Heart right ventricle (tissue), 16 donors: ENCODE measurements around the gene SLC6A12. TPM values are rescaled to one million over a fixed set of nuclear protein-coding genes. Genes with fewer than 3 reads are reported as not detected.

ENCODE experiments used
- ATAC-seq, 8 donors: fragments of 200-7000 bp; cut with Tn5 transposase; one replicate each; pipeline ENCODE4 v1.9.1; 2020; ENCODE audit warnings: mild to moderate bottlenecking in 8 of 8, moderate library complexity in 8 of 8, moderate number of reproducible peaks in 1 of 8
- DNase-seq, 2 donors: peaks; one replicate each; pipeline ENCODE4 v3.0.0-alpha.2; 2020
- H3K27ac ChIP-seq, 10 donors: fragments of 200-600 bp; sonication (generic) in 2 of 10; one replicate each; pipeline versions ENCODE4 v1.5.0 to v1.8.0; 2020 to 2022; ENCODE audit warnings: mild to moderate bottlenecking in 3 of 10
- H3K27me3 ChIP-seq, 7 donors: fragments of 200-600 bp; one replicate each; pipeline ENCODE4 v1.8.0; 2021 to 2022; ENCODE audit warnings: mild to moderate bottlenecking in 2 of 7
- H3K36me3 ChIP-seq, 9 donors: fragments of 200-600 bp; sonication (generic) in 1 of 9; one replicate each; pipeline versions ENCODE4 v1.5.0 to v1.8.0; 2020 to 2022; ENCODE audit warnings: mild to moderate bottlenecking in 2 of 9
- H3K4me1 ChIP-seq, 9 donors: fragments of 200-600 bp; sonication (generic) in 1 of 9; one replicate each; pipeline versions ENCODE4 v1.5.0 to v1.8.0; 2020 to 2022; ENCODE audit warnings: mild to moderate bottlenecking in 4 of 9
- H3K4me3 ChIP-seq, 10 donors: fragments of 200-600 bp; sonication (generic) in 2 of 10; one replicate each; pipeline versions ENCODE4 v1.5.0 to v1.8.0; 2020 to 2022; ENCODE audit warnings: mild to moderate bottlenecking in 7 of 10, moderate library complexity in 2 of 10
- H3K9me3 ChIP-seq, 11 donors: fragments of 200-600 bp in 10 of 11; sonication (generic) in 2 of 11; one replicate each; pipeline versions ENCODE4 v1.5.0 to v1.8.0; 2013 to 2022; ENCODE audit warnings: mild to moderate bottlenecking in 2 of 11, control low read depth in 1 of 11, moderate library complexity in 1 of 11
- WGBS, 2 donors: extraction: QIAGEN DNeasy Blood & Tissue Kit; methylation state at CpG; one replicate each; pipeline ENCODE4 v1.1.7; 2013; ENCODE audit warnings: inconsistent platforms in 1 of 2; 5-methylcytosine and 5-hydroxymethylcytosine counted together
- intact Hi-C, 10 donors: fragments of 100-400 bp; cut with DNase I; formaldehyde crosslinking; loops; one replicate each; pipeline versions ENCODE4 v1.11.1 to v1.14.2; 2022
- polyA plus RNA-seq, 2 donors: library from polyadenylated mRNA; stranded (reverse); fragments of 200-250 nt; gene quantifications; one replicate each; pipeline ENCODE4 v1.2.3, GENCODE V29; 2013
- total RNA-seq, 10 donors: library from RNA; stranded (reverse); fragmentation: NEBNext Ultra II Directional in 3 of 10; extraction: Animal tissue kit (Norgen Biotek cat#: 25700) in 3 of 10; gene quantifications; one replicate each; pipeline versions ENCODE4 v1.2.1 to v1.2.4, GENCODE V29; 2021 to 2023
- TF ChIP-seq, protein P1 (sequence below), 9 donors: fragments of 200-600 bp; sonication (generic) in 2 of 9; IDR thresholded peaks; one replicate each; pipeline versions ENCODE4 v1.5.0 to v1.8.0; 2021 to 2022; ENCODE audit warnings: antibody characterized with exemption in 9 of 9, mild to moderate bottlenecking in 5 of 9, moderate library complexity in 1 of 9
- donor health status: Arrhythmogenic right ventricular cardiomyopathy.
- donor health status: ischemic (EF 13 %, LVEDD 7.1; RV severe dilation, severe dysfunction).
- donor health status: healthy with polysubstance abuse.
- donor health status: DM: no; HTN: yes; CAD: no.
- donor health status: DM: no; HTN: no; CAD: no.
- donor health status: ischemic (EF 25% LVEDD 6.9; RV normal size, moderate dysfunction).
- donor health status: ischemic (EF 25% LVEDD 5.7; RV mildly dilated, moderate dysfunction).
- donor health status: healthy.
- donor health status: DM: yes; HTN: yes; CAD: no.
- donor health status: Ischemic cardiomyopathy.
- donor health status: ischemic (EF 35%, LVEDD 5.7; RV mildly dilated, moderate dysfunction).
- donor health status: nonischemic (EF 11% LVEDD 7.7; RV severe dilation, severe dysfunction).
- donor health status: DM: yes; HTN: yes; CAD: no.
- donor health status: PGD.
- donor health status: ischemic (EF 29% LVEDD 5.4; RV normal size, mild dysfunction).
- donor health status: nonischemic (EF 23%, LVEDD 6.1; RV moderate dilation, normal function).

Gene SLC6A12
- total and polyA plus RNA-seq, 12 donors: 0.14 to 1.4 (median 0.74) TPM

- intact Hi-C loops: no loop called here
- Histone ChIP-seq H3K4me3 (peak overlapping the region in 3 of 10 donors; percentile 2 to 43 (median 5)), H3K27me3 (no peaks in the 10 kb centered on the region), H3K27ac (peak overlapping the region in 9 of 10 donors; percentile 42 to 84 (median 79)), H3K4me1 (peaks cover 32 to 87% (median 74%) of the 10 kb centered on the region in 9 donors), H3K36me3 (no peaks in the 10 kb centered on the region), H3K9me3 (no peaks in the 10 kb centered on the region)
- 65 to 72% methylated on average over 5 of the region's 5 CpGs for WGBS, 2 donors
- ATAC-seq (no peak), DNase-seq (no peak)
- TF ChIP-seq, protein P1, sequence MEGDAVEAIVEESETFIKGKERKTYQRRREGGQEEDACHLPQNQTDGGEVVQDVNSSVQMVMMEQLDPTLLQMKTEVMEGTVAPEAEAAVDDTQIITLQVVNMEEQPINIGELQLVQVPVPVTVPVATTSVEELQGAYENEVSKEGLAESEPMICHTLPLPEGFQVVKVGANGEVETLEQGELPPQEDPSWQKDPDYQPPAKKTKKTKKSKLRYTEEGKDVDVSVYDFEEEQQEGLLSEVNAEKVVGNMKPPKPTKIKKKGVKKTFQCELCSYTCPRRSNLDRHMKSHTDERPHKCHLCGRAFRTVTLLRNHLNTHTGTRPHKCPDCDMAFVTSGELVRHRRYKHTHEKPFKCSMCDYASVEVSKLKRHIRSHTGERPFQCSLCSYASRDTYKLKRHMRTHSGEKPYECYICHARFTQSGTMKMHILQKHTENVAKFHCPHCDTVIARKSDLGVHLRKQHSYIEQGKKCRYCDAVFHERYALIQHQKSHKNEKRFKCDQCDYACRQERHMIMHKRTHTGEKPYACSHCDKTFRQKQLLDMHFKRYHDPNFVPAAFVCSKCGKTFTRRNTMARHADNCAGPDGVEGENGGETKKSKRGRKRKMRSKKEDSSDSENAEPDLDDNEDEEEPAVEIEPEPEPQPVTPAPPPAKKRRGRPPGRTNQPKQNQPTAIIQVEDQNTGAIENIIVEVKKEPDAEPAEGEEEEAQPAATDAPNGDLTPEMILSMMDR (IDR thresholded peaks at IDR 0.05): no peak
Measured at GRCh38 chr12:179885-180284, 34.1 kb downstream of the SLC6A12 start.

DNA sequence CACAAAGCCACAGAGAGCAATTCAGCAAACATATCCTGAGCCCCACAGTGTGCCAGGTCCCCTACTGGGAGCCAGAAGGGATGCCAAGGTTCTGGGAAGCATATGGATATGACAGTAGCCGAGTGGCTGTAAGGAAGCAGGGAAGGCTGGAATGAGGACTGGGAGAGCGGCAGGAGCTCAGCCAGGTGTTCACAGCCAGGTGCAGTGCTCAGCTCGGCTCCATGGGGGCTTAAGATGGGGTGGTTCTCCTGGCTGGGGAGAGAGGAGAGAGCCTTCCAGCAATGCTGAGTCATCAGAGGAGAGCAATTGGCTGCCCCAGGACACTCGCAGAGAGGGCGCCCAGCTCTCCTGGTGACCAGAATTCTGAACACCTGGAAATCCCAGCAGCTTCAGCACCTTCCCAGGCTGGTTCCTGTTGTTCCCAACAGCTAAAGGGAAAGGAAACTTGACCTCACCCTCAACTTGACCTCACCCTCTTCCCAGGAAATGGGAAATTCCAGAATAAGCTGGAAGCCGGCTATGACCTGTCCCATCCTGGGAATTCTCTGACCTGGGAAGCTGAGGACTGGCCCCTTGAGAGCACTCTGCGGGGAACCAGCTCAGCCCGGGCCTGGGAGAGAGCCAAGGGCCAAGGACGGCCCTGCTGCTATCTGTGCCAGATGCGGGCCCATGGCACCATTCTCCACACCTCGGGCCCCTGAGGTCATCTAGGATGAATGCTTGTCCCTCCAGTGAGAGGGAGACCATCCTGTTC, 34.6 kb downstream of the SLC6A12 start:
- H3K4me1 ChIP-seq: peaks cover 37 to 89% (median 79%) of the 10 kb centered on the region in 9 donors
- DNase-seq (peak; percentile 53 to 59), ATAC-seq (peak; percentile 14 to 48 (median 24))
- H3K9me3 ChIP-seq: no peaks in the 10 kb centered on the region
- TF ChIP-seq, protein P1 (IDR thresholded peaks at IDR 0.05): no peak
- peak overlapping the region; percentile 24 to 84 (median 79) for H3K27ac ChIP-seq
- no peaks in the 10 kb centered on the region for H3K36me3 ChIP-seq
- WGBS, 2 donors: 51 to 61% methylated on average over 11 of the region's 11 CpGs
- no peaks in the 10 kb centered on the region for H3K27me3 ChIP-seq
- H3K4me3 ChIP-seq: peak overlapping the region in 1 of 10 donors; percentile 2
- intact Hi-C loops: no loop called here

DNA sequence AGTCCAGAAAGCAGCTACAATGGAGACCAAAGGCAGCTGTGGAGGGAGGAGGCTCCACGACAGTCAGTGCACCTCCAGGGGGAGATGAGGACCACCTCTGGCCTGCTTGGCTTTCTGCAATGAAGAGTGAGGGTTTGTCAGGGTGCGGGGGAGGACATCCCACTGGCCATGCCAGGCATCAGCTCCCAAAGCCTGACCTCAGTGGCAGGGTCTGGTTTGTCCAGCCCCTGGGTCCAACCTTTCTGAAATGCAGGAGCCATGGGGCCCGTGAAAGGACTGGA, 35.2 kb downstream of the SLC6A12 start:
- H3K4me3 ChIP-seq: peak overlapping the region in 1 of 10 donors; percentile 2
- H3K27me3 ChIP-seq: no peaks in the 10 kb centered on the region
- intact Hi-C loops: no loop called here
- H3K27ac ChIP-seq: peak overlapping the region in 9 of 10 donors; percentile 42 to 84 (median 79)
- H3K36me3 ChIP-seq: no peaks in the 10 kb centered on the region
- no peak for ATAC-seq
- H3K9me3 ChIP-seq: no peaks in the 10 kb centered on the region
- DNase-seq: no peak
- TF ChIP-seq, protein P1 (IDR thresholded peaks at IDR 0.05): no peak
- WGBS, 2 donors: 68 to 70% methylated on average over 3 of the region's 3 CpGs
- peaks cover 38 to 95% (median 83%) of the 10 kb centered on the region in 9 donors for H3K4me1 ChIP-seq

GRCh38 chr12:177980-178828, 35.8 kb downstream of the SLC6A12 start:
- intact Hi-C loops: no loop called here
- no peaks in the 10 kb centered on the region for H3K27me3 ChIP-seq
- H3K36me3 ChIP-seq: no peaks in the 10 kb centered on the region
- H3K4me3 ChIP-seq: no peak overlapping the region
- TF ChIP-seq, protein P1 (IDR thresholded peaks at IDR 0.05): no peak
- peaks cover 38 to 100% (median 89%) of the 10 kb centered on the region in 9 donors for H3K4me1 ChIP-seq
- ATAC-seq: no peak
- no peak for DNase-seq
- H3K9me3 ChIP-seq: no peaks in the 10 kb centered on the region
- H3K27ac ChIP-seq: peak overlapping the region in 9 of 10 donors; percentile 73 to 84 (median 79)
- 87 to 88% methylated on average over 20 of the region's 20 CpGs for WGBS, 2 donors
